Mucosa of gallbladder (tissue), 1 donor: ENCODE results near the gene PKD1L1. TPM values are rescaled to one million over a fixed set of nuclear protein-coding genes. Genes with fewer than 3 reads are reported as not detected.

Source experiments
- DNase-seq: peaks from one replicate; pipeline ENCODE4 v3.0.0-alpha.2; 2020; ENCODE audit warnings: low spot score
- total RNA-seq: library from RNA; stranded (reverse); gene quantifications from one replicate; pipeline ENCODE4 v1.2.1, GENCODE V29; 2021
- donor health status: DM: no; HTN: no; CAD: no.

The PKD1L1 gene
- total RNA-seq, 1 donor from 2014 or later = 0.20 TPM

- DNase-seq = no peak
These were observed 46.3 kb downstream of the PKD1L1 start for GRCh38 chr7:47902013-47902412.

- DNase-seq = no peak
These were observed 46.7 kb downstream of the PKD1L1 start for GRCh38 chr7:47901542-47901941.

GRCh38 chr7:47897831-47898230 is 50.4 kb downstream of the PKD1L1 start:
- DNase-seq = no peak

GRCh38 chr7:47896809-47897423 is 51.4 kb downstream of the PKD1L1 start:
- no peak for DNase-seq

DNA sequence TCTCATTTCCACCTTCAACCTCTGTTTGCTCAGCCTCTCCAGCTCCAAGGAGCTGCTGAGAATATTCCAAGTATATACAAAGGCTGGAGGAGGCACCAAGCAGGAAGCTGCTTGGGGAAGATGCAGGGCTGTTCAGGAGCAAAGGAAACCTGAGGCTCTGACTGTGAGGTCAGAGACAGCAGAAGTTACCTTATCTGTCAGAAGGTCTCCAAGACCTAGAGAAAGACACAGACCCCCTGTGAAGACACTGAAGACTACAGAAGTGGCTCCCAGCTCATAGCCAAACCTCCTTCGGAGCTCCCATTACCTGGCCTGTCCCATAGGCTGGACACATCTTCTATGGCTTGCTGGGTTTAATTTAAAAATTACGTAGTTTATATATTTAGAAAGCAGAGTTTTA is 53.2 kb downstream of the PKD1L1 start:
- no peak for DNase-seq

DNA sequence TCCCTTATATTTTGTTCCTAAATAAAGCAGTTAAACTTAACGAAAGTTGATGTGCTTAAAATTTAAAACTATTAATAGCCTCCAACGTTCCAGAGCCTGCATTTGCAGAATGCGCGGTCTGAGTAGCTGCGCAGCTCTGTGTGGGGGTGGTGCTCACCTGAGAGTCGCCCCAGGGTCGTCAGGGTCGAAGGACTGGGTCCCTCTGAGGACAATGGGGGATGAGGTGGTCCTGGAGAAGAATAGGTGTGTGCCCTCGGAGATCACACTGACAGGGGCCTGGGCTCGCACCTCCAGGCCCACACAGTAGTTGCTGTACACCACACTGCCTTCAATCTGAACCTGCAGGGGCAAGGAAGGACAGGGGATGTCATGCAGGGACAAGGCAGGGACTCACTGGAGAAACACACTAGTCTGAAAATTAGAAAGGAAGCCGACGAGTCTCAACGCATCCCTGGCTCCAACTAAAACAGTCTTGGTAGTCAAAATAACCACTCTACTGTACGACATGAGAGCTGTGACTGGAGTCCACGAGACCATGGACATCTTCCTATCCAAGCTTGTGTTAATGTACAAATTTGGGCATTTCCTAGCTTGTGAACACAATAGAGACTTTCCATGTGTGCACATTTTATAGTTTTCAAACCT is 54.4 kb downstream of the PKD1L1 start:
- DNase-seq = no peak

- no peak for DNase-seq
These were observed 55.0 kb downstream of the PKD1L1 start for GRCh38 chr7:47893238-47893637.

DNA sequence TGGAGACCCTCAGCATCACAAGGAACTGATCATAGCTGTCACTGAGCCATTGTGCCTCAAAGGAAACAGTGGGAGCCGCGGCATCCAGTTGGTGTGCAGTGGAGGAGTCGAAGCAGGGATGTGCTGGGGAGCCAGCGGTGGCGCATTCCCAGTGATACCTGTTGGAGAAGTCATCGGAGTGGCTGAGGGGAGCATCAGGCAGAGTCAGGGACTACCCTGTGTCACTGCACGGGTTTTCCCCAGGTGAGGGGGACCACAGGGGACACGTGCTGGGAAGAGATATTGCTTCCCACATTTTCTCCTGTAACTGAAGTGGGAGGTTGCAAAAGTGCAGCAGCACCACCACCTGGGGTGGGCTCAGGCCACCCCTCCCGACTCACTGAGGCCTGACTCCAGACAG is 57.7 kb downstream of the PKD1L1 start:
- no peak for DNase-seq

GRCh38 chr7:47890125-47890524 is 58.1 kb downstream of the PKD1L1 start:
- DNase-seq = no peak

- no peak for DNase-seq
These were observed 58.5 kb downstream of the PKD1L1 start for GRCh38 chr7:47889723-47890122.

DNA sequence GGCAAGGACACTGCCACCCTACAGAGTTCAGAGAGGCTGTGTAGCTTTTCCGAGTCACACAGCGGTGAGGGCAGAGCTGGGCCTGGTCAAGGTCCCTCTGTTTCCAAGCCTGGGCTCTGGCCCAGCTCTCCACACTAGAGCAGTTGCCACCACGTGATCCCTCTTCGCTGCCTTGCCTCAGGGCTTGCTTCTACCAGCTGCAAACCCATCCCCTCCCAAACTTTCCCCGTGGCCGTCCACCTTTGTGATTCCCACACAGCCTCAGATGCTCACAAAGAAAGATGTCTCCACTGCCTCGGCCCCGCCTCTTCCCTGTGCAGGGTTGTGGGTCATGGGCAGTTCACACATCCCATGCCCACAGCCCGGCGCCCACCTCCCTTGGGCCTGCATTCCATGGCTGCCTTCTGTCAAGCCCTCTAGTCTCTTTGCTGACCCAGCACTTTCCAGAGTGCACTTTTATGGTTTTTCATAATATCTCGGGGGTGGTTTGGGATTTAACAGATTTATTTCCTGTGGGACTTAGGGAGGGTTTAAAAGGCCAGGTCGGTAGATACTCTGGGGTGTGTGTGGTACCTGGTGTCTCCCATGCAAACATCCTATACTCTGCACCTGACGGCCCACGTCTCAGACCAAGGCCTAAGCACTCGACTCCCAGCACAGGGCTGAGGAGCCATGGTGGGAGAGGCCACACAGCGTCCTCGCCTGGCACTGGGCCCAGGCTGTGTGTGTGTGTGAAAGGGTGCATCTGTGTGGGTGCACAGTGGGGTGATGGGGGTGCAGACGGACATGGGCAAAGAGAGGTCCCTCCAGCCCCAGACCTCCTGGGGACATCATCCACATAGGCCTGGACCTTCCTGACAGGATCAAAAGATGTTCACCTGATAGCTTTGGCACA is 59.6 kb downstream of the PKD1L1 start:
- no peak for DNase-seq

GRCh38 chr7:47887016-47887640 is 61.1 kb downstream of the PKD1L1 start:
- no peak for DNase-seq

DNA sequence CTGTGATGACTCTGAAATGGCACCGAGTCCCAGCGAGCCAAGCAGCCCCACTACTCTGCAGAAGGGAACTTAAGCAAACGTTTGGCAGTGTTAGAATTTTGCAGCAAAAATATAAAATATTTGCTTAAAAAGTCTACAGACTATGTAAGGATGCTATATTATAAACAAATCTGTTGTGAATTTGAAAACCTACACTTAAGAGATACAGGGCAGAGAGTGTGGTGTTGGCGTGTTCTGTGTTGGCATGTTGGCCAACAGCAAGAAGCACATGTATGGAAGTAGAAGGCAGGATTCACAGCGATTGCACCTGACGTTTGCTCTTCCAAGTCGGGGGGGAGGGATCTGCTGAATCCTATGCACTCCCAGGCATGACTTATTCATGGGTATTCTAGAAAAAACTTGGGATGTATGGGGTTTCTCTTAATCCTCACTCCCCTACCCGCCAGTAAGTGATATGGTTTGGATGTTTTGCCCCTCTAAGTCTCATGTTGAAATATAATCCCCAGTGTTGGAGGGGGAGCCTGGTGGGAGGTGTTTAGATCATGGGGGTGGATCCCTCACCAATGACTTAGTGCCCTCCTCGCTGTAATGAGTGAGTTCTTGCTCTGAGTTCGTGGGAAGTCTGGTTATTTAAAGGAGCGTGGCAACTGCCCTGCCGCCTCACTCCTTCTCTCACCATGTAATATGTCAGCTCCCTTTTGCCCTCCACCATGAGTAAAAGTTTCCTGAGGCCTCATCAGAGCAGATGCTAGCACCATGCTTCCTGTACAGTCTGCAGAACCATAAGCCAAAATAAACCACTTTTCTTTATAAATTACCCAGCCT is 62.1 kb downstream of the PKD1L1 start:
- no peak for DNase-seq

DNA sequence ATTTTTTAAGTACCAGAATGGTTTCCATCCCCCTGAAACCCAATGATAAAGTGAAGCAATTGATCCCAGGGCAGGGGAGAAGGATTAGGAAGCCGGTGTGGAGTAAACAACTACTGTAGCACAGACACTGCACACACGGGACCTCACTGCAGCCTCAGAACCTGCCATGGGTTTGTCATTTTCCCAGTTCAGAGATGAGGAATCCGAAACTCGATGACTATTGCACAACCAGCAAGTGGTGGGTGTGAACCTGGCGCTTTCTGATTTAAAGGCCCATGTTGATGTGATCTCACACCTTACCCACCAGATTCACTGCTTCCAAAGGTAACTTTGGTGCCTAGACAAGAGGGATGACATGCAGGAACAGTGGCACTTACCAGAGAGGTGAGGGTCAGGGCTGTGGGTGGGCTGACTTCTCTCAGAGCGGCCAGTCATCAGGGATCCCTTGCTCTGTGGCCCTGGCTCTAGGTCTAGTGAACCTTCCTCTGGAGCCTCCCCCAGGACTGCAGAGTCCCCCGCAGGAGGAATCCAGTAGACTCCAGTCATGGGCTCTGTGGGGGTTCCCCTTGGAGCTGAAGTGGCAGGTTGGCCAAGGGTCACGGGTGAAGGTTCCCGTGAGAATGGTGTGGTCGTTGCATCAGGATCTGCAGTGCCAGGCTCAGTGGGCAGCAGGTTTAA is 62.8 kb downstream of the PKD1L1 start:
- no peak for DNase-seq

- DNase-seq = no peak
These were observed 63.6 kb downstream of the PKD1L1 start for GRCh38 chr7:47884675-47885074.

- DNase-seq = no peak
These were observed 65.6 kb downstream of the PKD1L1 start for GRCh38 chr7:47882635-47883034.

- DNase-seq = no peak
These were observed 67.0 kb downstream of the PKD1L1 start for GRCh38 chr7:47881256-47881655.

DNA sequence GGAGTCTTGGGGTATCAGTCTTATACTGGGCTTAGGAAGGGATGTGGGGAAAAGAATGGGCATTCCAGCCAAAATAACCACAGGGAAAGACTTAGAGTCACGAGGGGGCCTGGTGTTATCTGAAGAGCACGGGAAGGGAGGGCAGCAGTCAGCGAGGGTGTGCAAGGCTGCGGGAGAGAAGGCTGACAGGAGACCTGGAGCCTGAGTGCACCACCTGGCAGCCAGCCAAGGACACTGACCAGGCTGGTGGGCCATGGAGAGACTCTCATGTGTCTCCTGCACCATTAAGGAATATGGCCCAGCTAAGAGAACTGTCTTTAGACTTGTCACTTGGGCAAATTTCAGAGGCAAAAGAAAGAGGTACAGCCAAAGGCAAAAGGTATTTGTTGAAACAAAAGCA is 69.6 kb downstream of the PKD1L1 start:
- no peak for DNase-seq

DNA sequence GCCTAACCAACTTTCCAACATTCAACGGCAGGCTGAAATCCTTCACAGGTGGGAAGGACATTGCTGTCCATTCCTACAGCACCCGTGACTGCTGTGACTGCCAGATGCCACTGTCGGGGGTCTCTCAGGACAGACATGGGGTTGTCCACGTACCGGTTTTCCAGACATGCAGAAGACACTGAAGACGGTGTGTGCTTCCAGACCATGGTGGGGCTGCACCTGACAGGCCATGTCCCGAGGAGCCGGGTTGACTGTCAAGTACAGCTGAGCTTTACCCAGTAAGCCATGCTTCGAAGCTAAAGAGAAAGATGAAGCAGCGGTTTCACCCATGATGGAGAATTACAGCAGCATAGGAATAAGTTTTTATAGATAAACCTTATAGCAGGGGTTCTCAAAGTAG is 70.9 kb downstream of the PKD1L1 start:
- DNase-seq = no peak

- no peak for DNase-seq
These were observed 72.1 kb downstream of the PKD1L1 start for GRCh38 chr7:47875998-47876744.
